PFSK-1 (cell line): ENCODE measurements around the gene LHX2.

ENCODE experiments used
- FOXP2 ChIP-seq: optimal IDR thresholded peaks from 2 replicates; pipeline ENCODE3; 2011; ENCODE audit warnings: borderline replicate concordance, control low read depth, inconsistent platforms; ENCODE audit not compliant: insufficient read depth; ENCODE audit errors: extremely low read length, extremely low read depth
- POLR2AphosphoS5 ChIP-seq: IDR thresholded peaks from 2 replicates; pipeline ENCODE4 v1.6.1; 2012; ENCODE audit warnings: low read depth, mild to moderate bottlenecking, control low read depth, low read length, moderate library complexity
- REST ChIP-seq, 2 experiments: IDR thresholded peaks; 2 replicates each; pipeline versions ENCODE4 v1.6.1 to v1.8.0; 2011 to 2012; ENCODE audit warnings: low read depth in 2 of 2, low read length in 2 of 2, control low read depth in 1 of 2, inconsistent platforms in 1 of 2, mild to moderate bottlenecking in 1 of 2, moderate library complexity in 1 of 2; ENCODE audit not compliant: insufficient read depth in 1 of 2
- SIN3A ChIP-seq: IDR thresholded peaks from 2 replicates; pipeline ENCODE4 v1.6.1; 2012; ENCODE audit warnings: mild to moderate bottlenecking, low read length, moderate library complexity, borderline replicate concordance; ENCODE audit not compliant: insufficient read depth
- TAF1 ChIP-seq: IDR thresholded peaks from 2 replicates; pipeline ENCODE4 v1.6.1; 2012; ENCODE audit warnings: low read length, control low read depth, borderline replicate concordance; ENCODE audit not compliant: insufficient read depth

DNA sequence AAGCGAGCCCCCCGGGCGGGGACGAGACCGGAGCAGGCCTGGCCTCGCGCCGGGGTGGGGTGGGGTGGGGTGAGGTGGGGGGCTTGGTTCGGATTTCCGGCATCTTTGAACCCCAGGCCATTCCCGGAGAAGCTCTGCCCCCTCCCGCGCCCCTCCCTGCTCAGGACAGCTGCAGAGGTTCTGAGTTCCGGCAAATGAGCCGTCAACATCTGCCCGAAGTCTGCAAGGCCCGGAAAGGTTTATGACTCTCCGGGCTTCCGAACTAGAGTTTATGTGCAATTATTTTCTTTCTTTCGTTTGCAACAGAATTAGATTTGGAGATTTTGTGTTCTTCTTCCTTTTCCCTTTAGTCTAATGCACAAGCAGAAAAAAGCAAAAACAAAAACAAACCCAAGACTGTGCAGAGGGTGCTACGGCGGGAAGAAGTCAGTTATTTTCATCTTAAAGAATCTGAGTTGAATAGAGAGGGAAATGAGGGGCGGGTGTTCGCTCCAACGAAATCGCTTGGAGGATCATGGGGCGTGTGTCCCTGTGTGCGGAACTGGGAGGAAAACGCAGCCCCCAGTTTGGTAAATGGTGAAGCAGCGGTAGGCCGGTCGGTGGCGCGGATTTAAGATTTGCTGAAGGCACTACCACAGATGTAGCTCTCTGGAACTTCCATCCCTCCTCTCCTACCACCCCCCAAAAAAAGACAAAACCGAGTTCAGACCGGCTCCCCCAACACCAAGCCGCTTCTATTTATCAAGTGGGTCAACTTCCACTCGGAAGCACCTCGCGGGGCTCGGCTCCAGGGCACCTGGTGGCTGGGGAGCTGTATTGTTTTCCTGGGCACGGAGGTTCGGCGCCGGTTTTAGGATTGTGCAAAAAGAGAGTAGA lies 4.8 kb downstream of the LHX2 start:
- no peak for TF ChIP-seq SIN3A
- TF ChIP-seq POLR2AphosphoS5 = no peak
- TF ChIP-seq REST (IDR thresholded peaks at IDR 0.05; ENCODE audit: insufficient read depth in 1 of 2, low read depth in 2 of 2, low read length in 2 of 2) = no peak
- no peak for TF ChIP-seq TAF1
- TF ChIP-seq FOXP2 = no peak
